ENCODE measurements around the gene BMX.

Gene BMX

GRCh38 chrX:15509845-15510244, 9.2 kb downstream of the BMX start:
- no peak for DNase-seq

- no peak for DNase-seq
Measured at GRCh38 chrX:15511563-15511962, 11.0 kb downstream of the BMX start.

GRCh38 chrX:15512401-15512965, 11.9 kb downstream of the BMX start:
- no peak for DNase-seq

GRCh38 chrX:15514279-15514678, 13.7 kb downstream of the BMX start:
- no peak for DNase-seq

- no peak for DNase-seq
Measured at GRCh38 chrX:15515931-15516330, 15.3 kb downstream of the BMX start.

GRCh38 chrX:15522464-15522863, 21.9 kb downstream of the BMX start:
- DNase-seq, result no peak

- no peak for DNase-seq
Measured at GRCh38 chrX:15523088-15523487, 22.5 kb downstream of the BMX start.

- no peak for DNase-seq
Measured at GRCh38 chrX:15524417-15524816, 23.8 kb downstream of the BMX start.

GRCh38 chrX:15525664-15526416, 25.2 kb downstream of the BMX start:
- peak; percentile 9 for DNase-seq

- no peak for DNase-seq
Measured at GRCh38 chrX:15529165-15529564, 28.6 kb downstream of the BMX start.

- peak; percentile 15 for DNase-seq
Measured at GRCh38 chrX:15530318-15530717, 29.7 kb downstream of the BMX start.

- no peak for DNase-seq
Measured at GRCh38 chrX:15546745-15547144, 46.1 kb downstream of the BMX start.

GRCh38 chrX:15547356-15547755, 46.7 kb downstream of the BMX start:
- DNase-seq, result no peak

- no peak for DNase-seq
Measured at GRCh38 chrX:15549189-15550012, 48.8 kb downstream of the BMX start.

GRCh38 chrX:15559227-15559626, 58.6 kb downstream of the BMX start:
- no peak for DNase-seq

GRCh38 chrX:15560924-15561323, 60.3 kb downstream of the BMX start:
- DNase-seq, result no peak

GRCh38 chrX:15563056-15563455, 62.4 kb downstream of the BMX start:
- no peak for DNase-seq

GRCh38 chrX:15564981-15565579, 64.5 kb downstream of the BMX start:
- peak; percentile 17 for DNase-seq

GRCh38 chrX:15566244-15566643, 65.6 kb downstream of the BMX start:
- DNase-seq, result no peak

- no peak for DNase-seq
Measured at GRCh38 chrX:15567267-15567666, 66.7 kb downstream of the BMX start.

- no peak for DNase-seq
Measured at GRCh38 chrX:15567886-15568616, 67.4 kb downstream of the BMX start.

GRCh38 chrX:15570145-15570544, 69.5 kb downstream of the BMX start:
- DNase-seq, result no peak

- no peak for DNase-seq
Measured at GRCh38 chrX:15574017-15574416, 73.4 kb downstream of the BMX start.
